ENCODE data around the gene ARHGEF4. TPM values are rescaled to one million over a fixed set of nuclear protein-coding genes. Genes with fewer than 3 reads are reported as not detected.
A peak's percentile ranks its signal among the peaks of the same experiment; 100 is the strongest.

The ARHGEF4 gene
- total and polyA plus RNA-seq, 11 donors: 0.30 to 5.5 (median 3.8) TPM

DNA sequence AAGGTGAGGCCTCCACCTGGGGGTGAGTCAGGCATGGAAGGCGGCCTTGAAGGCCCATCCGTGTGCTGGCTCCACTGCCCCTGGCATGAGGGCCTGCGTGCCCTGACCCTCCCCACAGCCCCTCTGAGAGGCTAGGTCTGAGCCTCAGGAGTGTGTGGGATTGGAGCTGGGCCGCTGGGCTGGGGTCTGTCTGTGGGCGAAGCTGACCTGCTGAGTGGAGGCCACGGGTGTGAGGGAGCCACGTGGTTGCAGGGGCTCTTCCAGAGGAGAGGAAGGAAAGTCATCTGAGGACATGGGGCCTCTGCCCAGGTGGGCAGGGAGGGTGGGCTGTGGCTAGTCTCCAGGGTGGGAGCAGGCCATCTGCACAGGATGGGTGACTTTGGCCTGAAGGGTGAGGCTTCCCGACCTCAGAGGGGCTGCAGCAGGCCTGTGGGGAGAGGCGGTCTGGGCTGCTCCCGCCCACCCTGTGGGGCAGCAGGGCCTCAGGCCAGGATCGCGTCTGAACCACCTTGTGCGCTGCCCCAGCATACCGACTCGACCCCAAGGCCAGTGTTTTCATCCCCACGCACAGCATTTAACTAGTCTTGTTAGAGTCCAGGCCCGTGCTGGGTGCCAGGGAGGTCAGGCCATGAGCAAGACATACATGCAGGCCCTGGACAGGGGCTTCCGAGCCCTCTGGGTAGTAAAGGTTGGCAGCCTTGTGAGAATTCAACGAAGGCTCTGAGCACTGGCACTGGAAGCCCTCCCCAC lies 11.2 kb downstream of the ARHGEF4 start:
- intact Hi-C loops (cut with DNase I): no loop called here
- Histone ChIP-seq H3K9me3 (no peaks in the 10 kb centered on the region), H3K4me1 (no peaks in the 10 kb centered on the region), H3K36me3 (no peaks in the 10 kb centered on the region), H3K4me3 (no peak overlapping the region), H3K27ac (no peak overlapping the region), H3K27me3 (peaks cover 0 to 9% (median 0%) of the 10 kb centered on the region in 9 donors)
- DNase-seq: peak in 1 of 5 donors; percentile 50
- no peak for ATAC-seq
- TF ChIP-seq, protein P1, sequence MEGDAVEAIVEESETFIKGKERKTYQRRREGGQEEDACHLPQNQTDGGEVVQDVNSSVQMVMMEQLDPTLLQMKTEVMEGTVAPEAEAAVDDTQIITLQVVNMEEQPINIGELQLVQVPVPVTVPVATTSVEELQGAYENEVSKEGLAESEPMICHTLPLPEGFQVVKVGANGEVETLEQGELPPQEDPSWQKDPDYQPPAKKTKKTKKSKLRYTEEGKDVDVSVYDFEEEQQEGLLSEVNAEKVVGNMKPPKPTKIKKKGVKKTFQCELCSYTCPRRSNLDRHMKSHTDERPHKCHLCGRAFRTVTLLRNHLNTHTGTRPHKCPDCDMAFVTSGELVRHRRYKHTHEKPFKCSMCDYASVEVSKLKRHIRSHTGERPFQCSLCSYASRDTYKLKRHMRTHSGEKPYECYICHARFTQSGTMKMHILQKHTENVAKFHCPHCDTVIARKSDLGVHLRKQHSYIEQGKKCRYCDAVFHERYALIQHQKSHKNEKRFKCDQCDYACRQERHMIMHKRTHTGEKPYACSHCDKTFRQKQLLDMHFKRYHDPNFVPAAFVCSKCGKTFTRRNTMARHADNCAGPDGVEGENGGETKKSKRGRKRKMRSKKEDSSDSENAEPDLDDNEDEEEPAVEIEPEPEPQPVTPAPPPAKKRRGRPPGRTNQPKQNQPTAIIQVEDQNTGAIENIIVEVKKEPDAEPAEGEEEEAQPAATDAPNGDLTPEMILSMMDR (IDR thresholded peaks at IDR 0.05): no peak
- 82 to 88% (median 85%) methylated on average over 17 to 19 of the region's 19 CpGs for WGBS, 4 donors

DNA sequence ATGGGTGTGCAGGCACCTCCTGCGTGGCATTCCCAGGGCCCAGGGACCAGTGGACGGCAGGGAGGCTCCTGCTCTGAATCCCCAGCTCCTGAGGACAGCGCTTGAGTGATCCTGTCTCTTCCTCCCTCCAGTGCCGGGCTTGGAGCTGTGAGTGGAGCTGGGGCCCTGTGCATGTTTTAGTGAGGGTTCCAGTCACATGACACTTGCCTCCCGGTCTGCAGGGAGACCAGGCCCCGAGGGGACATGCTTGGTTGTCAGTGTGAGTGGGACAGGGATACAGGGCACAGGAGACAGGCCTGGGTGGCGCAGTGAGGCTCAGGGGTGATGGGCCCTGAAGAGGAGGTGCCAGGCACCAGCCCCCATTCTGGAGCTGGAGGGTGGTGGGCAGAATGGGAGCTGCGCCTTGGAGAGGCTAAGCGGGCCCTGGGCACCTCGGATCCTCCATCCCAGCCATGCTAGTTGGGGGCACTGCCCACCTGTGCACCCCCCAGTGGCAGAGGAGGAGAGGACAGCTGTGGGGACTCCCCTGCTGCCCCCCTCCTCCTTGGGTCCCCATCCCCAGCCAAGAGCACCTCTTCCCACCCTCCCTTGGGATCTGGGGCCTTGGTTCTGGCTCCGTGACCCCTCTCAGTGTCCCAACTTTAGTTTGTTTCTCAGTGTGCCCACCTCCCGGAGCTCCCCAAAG lies 12.0 kb downstream of the ARHGEF4 start:
- intact Hi-C loops (cut with DNase I): no loop called here
- no peak overlapping the region for H3K27ac ChIP-seq
- no peaks in the 10 kb centered on the region for H3K4me1 ChIP-seq
- peaks cover 0 to 5% (median 0%) of the 10 kb centered on the region in 9 donors for H3K27me3 ChIP-seq
- no peak overlapping the region for H3K4me3 ChIP-seq
- no peaks in the 10 kb centered on the region for H3K36me3 ChIP-seq
- no peak for TF ChIP-seq POLR2A (IDR thresholded peaks at IDR 0.05)
- TF ChIP-seq, protein P1 (IDR thresholded peaks at IDR 0.05): no peak
- no peak for ATAC-seq
- WGBS, 4 donors: 79 to 83% (median 81%) methylated on average over 12 of the region's 12 CpGs
- H3K9me3 ChIP-seq: no peaks in the 10 kb centered on the region
- DNase-seq: peak in 1 of 5 donors; percentile 35

DNA sequence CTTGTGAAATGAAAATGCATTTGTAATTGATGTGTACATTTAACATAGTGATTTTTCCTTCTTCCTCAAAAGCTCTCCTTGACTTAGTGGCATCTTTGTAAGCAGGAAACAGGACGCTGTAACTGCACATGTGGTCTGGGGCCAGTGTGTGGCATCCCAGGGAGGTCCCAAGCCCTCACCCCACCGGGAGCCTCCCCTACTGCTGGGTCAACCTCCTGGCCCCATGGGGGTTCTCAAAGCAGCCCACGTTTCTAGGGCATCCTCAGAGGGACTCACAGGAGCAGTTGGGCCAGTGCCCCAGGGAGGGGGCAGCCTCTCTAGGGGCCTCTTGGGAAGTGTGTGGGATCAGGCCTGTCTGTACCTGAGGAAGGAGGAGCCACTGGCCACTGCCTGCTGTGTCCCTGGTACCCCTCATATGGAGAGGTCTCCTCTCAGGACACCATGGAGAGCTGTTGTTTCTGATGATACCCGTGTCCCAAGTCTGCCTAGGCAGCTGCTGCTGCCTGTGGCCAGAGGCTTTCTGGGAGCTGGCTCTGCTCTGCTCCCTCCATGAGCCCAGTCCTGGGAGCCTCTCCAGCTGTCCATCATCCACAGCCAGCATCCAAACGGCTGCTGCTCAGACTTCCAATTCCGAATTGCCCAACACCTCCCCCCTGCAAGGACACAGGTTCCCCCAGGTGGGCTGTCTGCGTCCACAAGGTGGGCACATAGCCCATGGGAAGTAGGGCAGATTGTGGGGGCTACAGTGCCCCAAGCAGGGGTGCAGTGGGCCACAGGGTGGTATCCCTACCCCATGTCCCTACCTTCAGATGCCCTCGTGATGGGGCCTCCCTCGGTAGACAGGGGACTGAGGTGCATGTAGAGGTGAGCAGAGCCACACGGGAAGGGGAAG lies 13.4 kb downstream of the ARHGEF4 start:
- Histone ChIP-seq H3K27me3 (no peaks in the 10 kb centered on the region), H3K4me1 (no peaks in the 10 kb centered on the region), H3K4me3 (no peak overlapping the region), H3K27ac (no peak overlapping the region), H3K9me3 (no peaks in the 10 kb centered on the region), H3K36me3 (no peaks in the 10 kb centered on the region)
- DNase-seq (peak in 1 of 5 donors; percentile 52), ATAC-seq (no peak)
- WGBS, 4 donors: 48 to 72% (median 66%) methylated on average over 4 to 10 of the region's 10 CpGs
- no peak for TF ChIP-seq POLR2A (IDR thresholded peaks at IDR 0.05)
- TF ChIP-seq, protein P1 (IDR thresholded peaks at IDR 0.05): no peak
- intact Hi-C loops (cut with DNase I): no loop called here

Measured in heart left ventricle (tissue), 16 donors.